Measurements from ENCODE around the gene XPO5. TPM values are rescaled to one million over a fixed set of nuclear protein-coding genes. Genes with fewer than 3 reads are reported as not detected.

The XPO5 gene
- total RNA-seq, 1 experiment from 2014 or later: 86.4 TPM

DNA sequence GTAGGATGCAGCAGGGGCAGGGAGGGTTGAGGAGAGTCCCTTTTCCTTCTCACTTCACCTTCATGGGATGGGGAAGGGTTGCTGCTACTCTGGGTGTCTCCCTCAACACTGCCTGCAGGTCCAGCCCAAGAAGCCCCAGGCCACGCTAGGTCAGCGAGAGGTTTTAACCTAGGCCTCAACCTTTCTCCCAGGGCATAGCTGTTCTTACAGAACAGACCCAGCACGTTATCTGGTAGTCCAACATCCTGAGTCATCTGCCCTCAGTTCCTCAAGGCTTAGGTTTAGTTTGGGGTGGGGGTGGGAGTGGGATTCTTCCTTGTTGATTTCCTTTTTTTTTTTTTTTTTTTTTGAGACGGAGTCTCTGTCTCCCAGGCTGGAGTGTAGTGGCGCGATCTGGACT, 81.5 kb downstream of the XPO5 start:
- H3K27me3 ChIP-seq (ENCODE audit: control insufficient read depth, insufficient read depth, low read length): no peaks in the 10 kb centered on the region
- H3K36me3 ChIP-seq (ENCODE audit: control insufficient read depth, insufficient read depth, low read length): no peaks in the 10 kb centered on the region
- ChIA-PET CTCF (no interaction called here), POLR2A (no interaction called here)
- no TSS peak for BruUV-seq (replicated peaks)
- no peak overlapping the region for H3K27ac ChIP-seq (ENCODE audit: low read length)
- no peak for TF ChIP-seq TCF7L2 (IDR thresholded peaks at IDR 0.05; ENCODE audit: low read depth, low read length)
- TF ChIP-seq SIN3A (IDR thresholded peaks at IDR 0.05; ENCODE audit: borderline replicate concordance, insufficient read depth, low read depth, low read length): no peak
- TF ChIP-seq POLR2AphosphoS5 (IDR thresholded peaks at IDR 0.05; ENCODE audit: low read depth, low read length): no peak
- TF ChIP-seq, protein P1, sequence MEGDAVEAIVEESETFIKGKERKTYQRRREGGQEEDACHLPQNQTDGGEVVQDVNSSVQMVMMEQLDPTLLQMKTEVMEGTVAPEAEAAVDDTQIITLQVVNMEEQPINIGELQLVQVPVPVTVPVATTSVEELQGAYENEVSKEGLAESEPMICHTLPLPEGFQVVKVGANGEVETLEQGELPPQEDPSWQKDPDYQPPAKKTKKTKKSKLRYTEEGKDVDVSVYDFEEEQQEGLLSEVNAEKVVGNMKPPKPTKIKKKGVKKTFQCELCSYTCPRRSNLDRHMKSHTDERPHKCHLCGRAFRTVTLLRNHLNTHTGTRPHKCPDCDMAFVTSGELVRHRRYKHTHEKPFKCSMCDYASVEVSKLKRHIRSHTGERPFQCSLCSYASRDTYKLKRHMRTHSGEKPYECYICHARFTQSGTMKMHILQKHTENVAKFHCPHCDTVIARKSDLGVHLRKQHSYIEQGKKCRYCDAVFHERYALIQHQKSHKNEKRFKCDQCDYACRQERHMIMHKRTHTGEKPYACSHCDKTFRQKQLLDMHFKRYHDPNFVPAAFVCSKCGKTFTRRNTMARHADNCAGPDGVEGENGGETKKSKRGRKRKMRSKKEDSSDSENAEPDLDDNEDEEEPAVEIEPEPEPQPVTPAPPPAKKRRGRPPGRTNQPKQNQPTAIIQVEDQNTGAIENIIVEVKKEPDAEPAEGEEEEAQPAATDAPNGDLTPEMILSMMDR (IDR thresholded peaks at IDR 0.05): no peak
- no peak overlapping the region for H3K4me3 ChIP-seq (ENCODE audit: low read depth in 2 of 2, low read length in 2 of 2)
- intact Hi-C loops (cut with micrococcal nuclease; ENCODE audit: unreplicated experiment): no loop called here
- ATAC-seq (no peak), DNase-seq (ENCODE audit: low read depth, low spot score) (no peak)
- peaks cover 19% of the 10 kb centered on the region for H3K4me1 ChIP-seq (ENCODE audit: control insufficient read depth, insufficient read depth, low read length)
- H3K9me3 ChIP-seq (ENCODE audit: control insufficient read depth, insufficient read depth, low read depth, low read length): no peaks in the 10 kb centered on the region
- in situ Hi-C loops (cut with HindIII; ENCODE audit: low pct_unique_long_range_greater_than_20kb, low sequenced_read_pairs): no loop called here

DNA sequence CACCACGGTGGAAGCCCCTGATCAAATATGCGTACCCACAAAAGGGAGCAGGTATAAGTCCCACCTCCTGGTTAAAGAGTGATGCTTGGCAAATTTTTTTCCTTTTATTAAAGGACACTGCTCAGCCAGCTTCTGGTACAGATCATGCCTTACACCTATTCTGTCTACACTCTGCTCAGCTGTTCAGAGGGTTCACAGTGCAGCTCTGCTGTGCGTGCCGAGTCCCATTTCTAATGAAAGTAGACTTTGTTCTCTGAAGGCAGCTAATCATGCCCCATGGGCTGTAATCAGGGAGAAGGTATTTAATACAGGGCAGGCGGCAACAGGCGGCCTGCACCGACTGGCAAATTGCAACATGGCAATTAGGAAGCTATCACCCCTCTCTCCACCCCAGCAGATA, 82.0 kb downstream of the XPO5 start:
- DNase-seq (ENCODE audit: low read depth, low spot score): no peak
- TF ChIP-seq, protein P1 (IDR thresholded peaks at IDR 0.05): no peak
- TF ChIP-seq SIN3A (IDR thresholded peaks at IDR 0.05; ENCODE audit: borderline replicate concordance, insufficient read depth, low read depth, low read length) (no peak), POLR2AphosphoS5 (IDR thresholded peaks at IDR 0.05; ENCODE audit: low read depth, low read length) (no peak)
- TF ChIP-seq, protein P2, sequence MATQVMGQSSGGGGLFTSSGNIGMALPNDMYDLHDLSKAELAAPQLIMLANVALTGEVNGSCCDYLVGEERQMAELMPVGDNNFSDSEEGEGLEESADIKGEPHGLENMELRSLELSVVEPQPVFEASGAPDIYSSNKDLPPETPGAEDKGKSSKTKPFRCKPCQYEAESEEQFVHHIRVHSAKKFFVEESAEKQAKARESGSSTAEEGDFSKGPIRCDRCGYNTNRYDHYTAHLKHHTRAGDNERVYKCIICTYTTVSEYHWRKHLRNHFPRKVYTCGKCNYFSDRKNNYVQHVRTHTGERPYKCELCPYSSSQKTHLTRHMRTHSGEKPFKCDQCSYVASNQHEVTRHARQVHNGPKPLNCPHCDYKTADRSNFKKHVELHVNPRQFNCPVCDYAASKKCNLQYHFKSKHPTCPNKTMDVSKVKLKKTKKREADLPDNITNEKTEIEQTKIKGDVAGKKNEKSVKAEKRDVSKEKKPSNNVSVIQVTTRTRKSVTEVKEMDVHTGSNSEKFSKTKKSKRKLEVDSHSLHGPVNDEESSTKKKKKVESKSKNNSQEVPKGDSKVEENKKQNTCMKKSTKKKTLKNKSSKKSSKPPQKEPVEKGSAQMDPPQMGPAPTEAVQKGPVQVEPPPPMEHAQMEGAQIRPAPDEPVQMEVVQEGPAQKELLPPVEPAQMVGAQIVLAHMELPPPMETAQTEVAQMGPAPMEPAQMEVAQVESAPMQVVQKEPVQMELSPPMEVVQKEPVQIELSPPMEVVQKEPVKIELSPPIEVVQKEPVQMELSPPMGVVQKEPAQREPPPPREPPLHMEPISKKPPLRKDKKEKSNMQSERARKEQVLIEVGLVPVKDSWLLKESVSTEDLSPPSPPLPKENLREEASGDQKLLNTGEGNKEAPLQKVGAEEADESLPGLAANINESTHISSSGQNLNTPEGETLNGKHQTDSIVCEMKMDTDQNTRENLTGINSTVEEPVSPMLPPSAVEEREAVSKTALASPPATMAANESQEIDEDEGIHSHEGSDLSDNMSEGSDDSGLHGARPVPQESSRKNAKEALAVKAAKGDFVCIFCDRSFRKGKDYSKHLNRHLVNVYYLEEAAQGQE (IDR thresholded peaks at IDR 0.05; ENCODE audit: insufficient read depth in 1 of 2, low read depth in 2 of 2, low read length in 1 of 2): no peak
- in situ Hi-C loops (cut with HindIII; ENCODE audit: low pct_unique_long_range_greater_than_20kb, low sequenced_read_pairs): no loop called here

More for the DNA sequence above, 82.0 kb downstream of the XPO5 start:
- Histone ChIP-seq H3K36me3 (ENCODE audit: control insufficient read depth, insufficient read depth, low read length) (no peaks in the 10 kb centered on the region), H3K27ac (ENCODE audit: low read length) (no peak overlapping the region), H3K4me1 (ENCODE audit: control insufficient read depth, insufficient read depth, low read length) (peaks cover 19% of the 10 kb centered on the region), H3K9me3 (ENCODE audit: control insufficient read depth, insufficient read depth, low read depth, low read length) (no peaks in the 10 kb centered on the region), H3K27me3 (ENCODE audit: control insufficient read depth, insufficient read depth, low read length) (no peaks in the 10 kb centered on the region), H3K4me3 (ENCODE audit: low read depth in 2 of 2, low read length in 2 of 2) (no peak overlapping the region)
- no peak for ATAC-seq
- ChIA-PET POLR2A (interaction anchor here (0.6 kb wide), 1 partner anchor 322 kb away, joined by 3 read pairs; no protein-coding TSS in a partner anchor), CTCF (interaction anchor here (0.5 kb wide), 1 partner anchor 35 kb away, joined by 3 read pairs; no protein-coding TSS in a partner anchor)
- intact Hi-C loops (cut with micrococcal nuclease; ENCODE audit: unreplicated experiment): no loop called here
- no TSS peak for BruUV-seq (replicated peaks)

Measured in Panc1 (cell line).